K562 (cell line): ENCODE data around the gene SLC25A33. TPM values are rescaled to one million over a fixed set of nuclear protein-coding genes. Genes with fewer than 3 reads are reported as not detected.
"Not testable (repeated sequence)": the region's sequence is repeated elsewhere in the genome, so short reads cannot be mapped to it uniquely, and the experiment has no call there.

Experiments
- ATAC-seq: fragments of 200-7000 bp; cut with Tn5 transposase; 3 replicates; pipeline ENCODE4 v1.9.1; 2020; ENCODE audit warnings: moderate library complexity
- BruUV-seq: library from RNA; stranded (reverse); fragments of 400-500 nt; replicated peaks from 2 replicates; lab custom pipeline; 2021; lab: Mats Ljungman, UMichigan
- CTCF ChIA-PET: fragments of 300-600 bp; formaldehyde crosslinking; extraction: SDS; loops from one replicate; lab custom pipeline; 2021; ENCODE audit warnings: low intra/inter-chr PET ratio; lab: Yijun Ruan, JAX
- POLR2A ChIA-PET: fragments of 300-600, 350-650 bp; sonication (Branson Sonifier 250); formaldehyde crosslinking; extraction: SDS; loops from one replicate; lab custom pipeline; 2021; ENCODE audit warnings: antibody characterized with exemption, inconsistent platforms; lab: Yijun Ruan, JAX
- DNase-seq, 4 experiments: peaks; one replicate each; pipeline versions ENCODE4 v3.0.0 to v3.0.0-alpha.2; 2011 to 2018; ENCODE audit warnings: low spot score in 3 of 4, mixed read lengths in 3 of 4; ENCODE audit errors: extremely low read depth in 1 of 4
- FAIRE-seq: peaks from 2 replicates; lab custom pipeline; 2011; peaks lifted over from hg19 to GRCh38; lab: Jason Lieb, UNC
- H2AFZ ChIP-seq: 2 replicates; pipeline ENCODE4 v1.6.0; 2011; ENCODE audit warnings: low read depth, low read length, control low read depth, inconsistent platforms
- H3K27ac ChIP-seq: fragments of 200-600 bp; 3 replicates; pipeline ENCODE4 v1.8.0; 2011; ENCODE audit warnings: low read depth, mild to moderate bottlenecking, control low read depth, inconsistent platforms, low read length, moderate library complexity, mixed read lengths; ENCODE audit errors: extremely low read depth
- H3K27me3 ChIP-seq, 2 experiments: fragments of 300-600 bp in 1 of 2; 2 replicates in 1 of 2; 3 replicates in 1 of 2; pipeline versions ENCODE4 v1.6.0 to v1.8.0; 2011; ENCODE audit warnings: inconsistent platforms in 2 of 2, low read length in 2 of 2, mild to moderate bottlenecking in 1 of 2, mixed read lengths in 1 of 2, moderate library complexity in 1 of 2; ENCODE audit not compliant: control insufficient read depth in 2 of 2, insufficient read depth in 2 of 2
- H3K36me3 ChIP-seq: fragments of 300-600 bp; 3 replicates; pipeline ENCODE4 v1.8.0; 2011; ENCODE audit warnings: mild to moderate bottlenecking, low read length, inconsistent platforms; ENCODE audit not compliant: control insufficient read depth, insufficient read depth
- H3K4me1 ChIP-seq, 2 experiments: fragments of 200-600 bp in 1 of 2; replicated peaks in 1 of 2; 2 replicates in 1 of 2; 3 replicates in 1 of 2; pipeline versions ENCODE4 v1.5.1 to v1.8.0; 2011; ENCODE audit warnings: inconsistent platforms in 2 of 2, low read length in 2 of 2, mild to moderate bottlenecking in 1 of 2, mixed read lengths in 1 of 2, moderate library complexity in 1 of 2; ENCODE audit not compliant: control insufficient read depth in 2 of 2, insufficient read depth in 2 of 2
- H3K4me2 ChIP-seq: 2 replicates; pipeline ENCODE4 v1.6.1; 2011; ENCODE audit warnings: low read length, control low read depth, inconsistent platforms, mixed read lengths; ENCODE audit not compliant: insufficient read depth
- H3K4me3 ChIP-seq: fragments of 200-600 bp; sonication (generic), shearing (Covaris generic); 2 replicates; pipeline ENCODE4 v1.5.1; 2016; ENCODE audit warnings: control low read depth, inconsistent platforms
- H3K79me2 ChIP-seq: fragments of 200-600 bp; 3 replicates; pipeline ENCODE4 v1.8.0; 2011; ENCODE audit warnings: low read length, inconsistent platforms; ENCODE audit not compliant: control insufficient read depth, insufficient read depth
- H3K9ac ChIP-seq, 2 experiments: 2 replicates each; pipeline versions ENCODE4 v1.6.0 to v1.6.1; 2011; ENCODE audit warnings: low read depth in 2 of 2, low read length in 2 of 2, control low read depth in 1 of 2, inconsistent platforms in 1 of 2, mild to moderate bottlenecking in 1 of 2, mixed read lengths in 1 of 2; ENCODE audit not compliant: insufficient read depth in 1 of 2
- H3K9me1 ChIP-seq: one replicate; pipeline ENCODE4 v1.6.0; 2011; ENCODE audit warnings: inconsistent platforms, mild to moderate bottlenecking, low read length, moderate library complexity; ENCODE audit not compliant: control insufficient read depth, insufficient read depth
- H3K9me3 ChIP-seq: replicated peaks from 2 replicates; pipeline ENCODE4 v1.5.1; 2011; ENCODE audit warnings: low read depth, low read length, inconsistent platforms; ENCODE audit not compliant: control insufficient read depth, insufficient read depth
- H4K20me1 ChIP-seq: replicated peaks from 2 replicates; pipeline ENCODE4 v1.6.1; 2011; ENCODE audit warnings: low read length, inconsistent platforms, mixed read lengths; ENCODE audit not compliant: control insufficient read depth, insufficient read depth
- ATF7 ChIP-seq: fragments of 450-650 bp; IDR thresholded peaks from 2 replicates; pipeline ENCODE4 v1.7.1; 2014; ENCODE audit warnings: mild to moderate bottlenecking, moderate library complexity
- SOX6 ChIP-seq: fragments of 450-650 bp; IDR thresholded peaks from 2 replicates; pipeline ENCODE4 v1.6.1; 2014; ENCODE audit warnings: mild to moderate bottlenecking
- WGBS: fragments of 100-300 bp; shearing (Covaris generic); methylation state at CpG from one replicate; pipeline ENCODE4 v1.1.6; 2016; ENCODE audit warnings: low coverage, mixed read lengths; ENCODE audit not compliant: insufficient coverage; ENCODE audit errors: missing lambda C conversion rate; 5-methylcytosine and 5-hydroxymethylcytosine counted together
- in situ Hi-C: fragments of 300-500 bp; cut with MboI; formaldehyde crosslinking; loops from 4 replicates; pipeline ENCODE4 v1.15.0; 2018; ENCODE audit warnings: inconsistent platforms, mixed read lengths
- intact Hi-C: fragments of 100-400 bp; cut with micrococcal nuclease; formaldehyde crosslinking; loops from 2 replicates; pipeline ENCODE4 v1.14.2; 2022
- polyA plus RNA-seq, 8 experiments: library from polyadenylated mRNA; depleted of rRNA in 4 of 8; stranded (reverse) in 5 of 8; unstranded in 3 of 8; fragments of >200 nt; fragmentation: Nextera tagmentation in 2 of 8; fragmentation: Illumina TruSeq in 1 of 8; extraction: Ambion mirVana in 2 of 8; extraction: Trizol in 1 of 8; gene quantifications; 2 replicates each; pipeline versions ENCODE4 v1.2.1 to v1.2.3, GENCODE V29; 2011 to 2014; ENCODE audit warnings: inconsistent platforms in 1 of 8, missing spikeins in 1 of 8
- total RNA-seq, 7 experiments: library from RNA; depleted of rRNA in 6 of 7; stranded (reverse); fragments of >200 nt in 6 of 7; fragmentation: Illumina TruSeq in 2 of 7; extraction: Trizol in 2 of 7; gene quantifications; 2 replicates each; pipeline versions ENCODE4 v1.2.1 to v1.2.3, GENCODE V29; 2011 to 2021; ENCODE audit warnings: low replicate concordance in 1 of 7

The SLC25A33 gene
- total and polyA plus RNA-seq, 9 of the 15 experiments (the other 6 are each of a cell fraction or from before 2014, with no cell fraction given) = 3.2 to 23.5 (median 17.5) TPM

GRCh38 chr1:9559673-9560072 lies 20.4 kb downstream of the SLC25A33 start:
- TF ChIP-seq SOX6 (0 out of 2 replicates have a peak, but pooled peaks have one; percentile 28), ATF7 (no peak)
- in situ Hi-C loops (no loop called here), intact Hi-C loops (no loop called here)
- Histone ChIP-seq H3K9me3 (no peaks in the 10 kb centered on the region), H2AFZ (no peak overlapping the region), H3K4me3 (no peak overlapping the region), H4K20me1 (no peaks in the 10 kb centered on the region; the same call in 1 of the 2 replicates), H3K4me1 (peaks cover 3 to 8% of the 10 kb centered on the region in 2 experiments; a peak in 2 of 5 replicates), H3K4me2 (no peak overlapping the region), H3K36me3 (peaks cover 80% of the 10 kb centered on the region), H3K9ac (no peak overlapping the region), H3K9me1 (no peaks in the 10 kb centered on the region), H3K79me2 (peaks cover 43% of the 10 kb centered on the region), H3K27me3 (no peaks in the 10 kb centered on the region), H3K27ac (no peak overlapping the region)
- DNase-seq (no peak), FAIRE-seq (no peak), ATAC-seq (no peak)
- CTCF ChIA-PET = no interaction called here
- whole genome bisulfite sequencing = 61% methylated on average over 5 of the region's 5 CpGs
- POLR2A ChIA-PET = interaction anchor here (0.6 to 1.3 kb wide), 3 partner anchors 8 to 69 kb away, joined by 3 read pairs; no protein-coding TSS in a partner anchor
- no TSS peak for BruUV-seq

GRCh38 chr1:9560090-9560489 lies 20.8 kb downstream of the SLC25A33 start:
- H3K9ac ChIP-seq, H3K9me3 ChIP-seq, H3K4me2 ChIP-seq, FAIRE-seq, H3K27ac ChIP-seq, DNase-seq, BruUV-seq, H4K20me1 ChIP-seq, H3K4me3 ChIP-seq, H3K27me3 ChIP-seq, H3K4me1 ChIP-seq, in situ Hi-C loops, H3K9me1 ChIP-seq, H2AFZ ChIP-seq, intact Hi-C loops, ATAC-seq: not testable (repeated sequence)
- Histone ChIP-seq H3K36me3 (peaks cover 82% of the 10 kb centered on the region), H3K79me2 (peaks cover 47% of the 10 kb centered on the region)
- ChIA-PET CTCF (interaction anchor here (0.7 kb wide), 1 partner anchor 20 kb away, joined by 3 read pairs; no protein-coding TSS in a partner anchor), POLR2A (interaction anchor here (0.6 to 1.3 kb wide), 3 partner anchors 9 to 68 kb away, joined by 3 read pairs; no protein-coding TSS in a partner anchor)
- 82% methylated on average over 15 of the region's 17 CpGs for WGBS
